Sigmoid colon (tissue), 4 donors: ENCODE results near the gene PGLYRP4.

Source experiments
- EP300 ChIP-seq, 4 donors: sonication (generic); formaldehyde crosslinking; IDR thresholded peaks; one replicate each; pipeline ENCODE4 v1.6.1; 2017; ENCODE audit warnings: antibody characterized with exemption in 4 of 4
- POLR2A ChIP-seq, 2 donors: fragments of 450-650 bp; IDR thresholded peaks; one replicate each; pipeline ENCODE4 v1.6.1; 2016; ENCODE audit warnings: antibody characterized with exemption in 2 of 2, mild to moderate bottlenecking in 2 of 2, moderate library complexity in 2 of 2
- POLR2AphosphoS5 ChIP-seq, 4 donors: sonication (generic); formaldehyde crosslinking; IDR thresholded peaks; one replicate each; pipeline ENCODE4 v1.6.1; 2017; ENCODE audit warnings: antibody characterized with exemption in 4 of 4
- TF ChIP-seq, protein P1 (sequence below), 4 experiments: fragments of 450-650 bp in 3 of 4; fragments of 200-600 bp in 1 of 4; IDR thresholded peaks; one replicate each; pipeline ENCODE4 v1.5.1; 2016 to 2019; ENCODE audit warnings: antibody characterized with exemption in 4 of 4, mild to moderate bottlenecking in 3 of 4, moderate library complexity in 2 of 4

DNA sequence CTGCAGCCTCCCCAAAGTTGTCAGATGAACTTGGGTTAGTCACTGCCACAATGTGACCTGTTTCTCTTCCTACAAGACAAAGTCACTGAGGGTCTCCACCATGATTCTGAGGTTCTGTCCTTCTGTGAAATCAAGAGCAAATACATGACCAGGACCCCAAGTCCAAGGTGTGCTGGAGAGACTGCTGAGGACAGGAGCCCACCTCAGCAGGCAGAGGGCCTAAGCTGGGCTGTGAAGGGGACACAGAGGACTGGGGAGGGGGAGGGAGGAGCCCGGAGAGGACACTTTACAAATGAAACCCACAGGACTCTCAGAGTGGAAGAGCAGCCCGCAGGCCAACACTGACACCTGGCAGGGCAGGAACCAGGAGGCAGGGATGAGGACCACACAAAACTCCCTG is 39.2 kb downstream of the PGLYRP4 start:
- TF ChIP-seq, protein P1, sequence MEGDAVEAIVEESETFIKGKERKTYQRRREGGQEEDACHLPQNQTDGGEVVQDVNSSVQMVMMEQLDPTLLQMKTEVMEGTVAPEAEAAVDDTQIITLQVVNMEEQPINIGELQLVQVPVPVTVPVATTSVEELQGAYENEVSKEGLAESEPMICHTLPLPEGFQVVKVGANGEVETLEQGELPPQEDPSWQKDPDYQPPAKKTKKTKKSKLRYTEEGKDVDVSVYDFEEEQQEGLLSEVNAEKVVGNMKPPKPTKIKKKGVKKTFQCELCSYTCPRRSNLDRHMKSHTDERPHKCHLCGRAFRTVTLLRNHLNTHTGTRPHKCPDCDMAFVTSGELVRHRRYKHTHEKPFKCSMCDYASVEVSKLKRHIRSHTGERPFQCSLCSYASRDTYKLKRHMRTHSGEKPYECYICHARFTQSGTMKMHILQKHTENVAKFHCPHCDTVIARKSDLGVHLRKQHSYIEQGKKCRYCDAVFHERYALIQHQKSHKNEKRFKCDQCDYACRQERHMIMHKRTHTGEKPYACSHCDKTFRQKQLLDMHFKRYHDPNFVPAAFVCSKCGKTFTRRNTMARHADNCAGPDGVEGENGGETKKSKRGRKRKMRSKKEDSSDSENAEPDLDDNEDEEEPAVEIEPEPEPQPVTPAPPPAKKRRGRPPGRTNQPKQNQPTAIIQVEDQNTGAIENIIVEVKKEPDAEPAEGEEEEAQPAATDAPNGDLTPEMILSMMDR (IDR thresholded peaks at IDR 0.05) = no peak
- TF ChIP-seq POLR2AphosphoS5 (IDR thresholded peaks at IDR 0.05) (no peak), POLR2A (IDR thresholded peaks at IDR 0.05) (no peak), EP300 (IDR thresholded peaks at IDR 0.05) (no peak)
